HCT116 (cell line): ENCODE results near the gene ACTR3C. TPM values are rescaled to one million over a fixed set of nuclear protein-coding genes. Genes with fewer than 3 reads are reported as not detected.

Experiments used
- ATAC-seq: fragments of 200-7000 bp; cut with Tn5 transposase; 2 replicates; pipeline ENCODE4 v1.9.1; 2020; ENCODE audit warnings: mild to moderate bottlenecking, moderate library complexity
- BruUV-seq: library from RNA; stranded (reverse); fragments of 400-500 nt; replicated peaks from 2 replicates; lab custom pipeline; 2021; lab: Mats Ljungman, UMichigan
- CTCF ChIA-PET: fragments of 300-600 bp; sonication (Branson Sonifier 250); formaldehyde crosslinking; loops from one replicate; lab custom pipeline; 2021; ENCODE audit warnings: antibody characterized with exemption; lab: Charles Lee
- POLR2A ChIA-PET: fragments of 300-600, 350-600 bp; sonication (Branson Sonifier 250); formaldehyde crosslinking; loops from one replicate; lab custom pipeline; 2021; ENCODE audit warnings: antibody characterized with exemption; lab: Charles Lee
- RAD21 ChIA-PET, 2 experiments: fragments of 300-600 bp; sonication (Branson Sonifier 250); formaldehyde crosslinking; loops; one replicate each; lab custom pipeline; 2023; ENCODE audit warnings: low total read pairs in 2 of 2; ENCODE audit not compliant: uncharacterized antibody in 2 of 2, unreplicated experiment in 2 of 2, low non-redundant PET in 1 of 2; lab: Charles Lee
- DNase-seq: peaks from one replicate; pipeline ENCODE4 v3.0.0-alpha.2; 2010; ENCODE audit warnings: low read depth, low spot score
- H2AFZ ChIP-seq: fragments of 200-600 bp; shearing (Covaris generic), sonication (generic); 2 replicates; pipeline ENCODE4 v1.6.1; 2017; ENCODE audit warnings: low read depth, mixed run types, mixed read lengths, antibody characterized with exemption, low read length; ENCODE audit not compliant: poor library complexity, severe bottlenecking
- H3K27ac ChIP-seq: 2 replicates; pipeline ENCODE4 v1.5.1; 2012; ENCODE audit warnings: low read depth, low read length
- H3K27me3 ChIP-seq: fragments of 200-600 bp; sonication (generic); 2 replicates; pipeline ENCODE4 v1.6.1; 2016; ENCODE audit warnings: mixed run types, low read length, mixed read lengths; ENCODE audit not compliant: insufficient read depth
- H3K36me3 ChIP-seq, 2 experiments: fragments of 200-500 bp in 1 of 2; fragments of 200-600 bp in 1 of 2; sonication (Bioruptor generic) in 1 of 2; sonication (generic) in 1 of 2; 2 replicates each; pipeline versions ENCODE4 v1.5.1 to v1.6.1; 2014 to 2016; ENCODE audit warnings: low read length in 2 of 2, inconsistent platforms in 1 of 2, mixed read lengths in 1 of 2, mixed run types in 1 of 2; ENCODE audit not compliant: insufficient read depth in 2 of 2, control insufficient read depth in 1 of 2
- H3K4me1 ChIP-seq, 2 experiments: fragments of 200-600 bp in 1 of 2; sonication (generic) in 1 of 2; 2 replicates each; pipeline versions ENCODE4 v1.5.1 to v1.6.1; 2012 to 2017; ENCODE audit warnings: low read length in 2 of 2, inconsistent platforms in 1 of 2, mild to moderate bottlenecking in 1 of 2, mixed read lengths in 1 of 2, mixed run types in 1 of 2, moderate library complexity in 1 of 2; ENCODE audit not compliant: insufficient read depth in 2 of 2, control insufficient read depth in 1 of 2
- H3K4me2 ChIP-seq: fragments of 200-600 bp; sonication (generic); 2 replicates; pipeline ENCODE4 v1.6.1; 2017; ENCODE audit warnings: mixed run types, low read length, mixed read lengths
- H3K4me3 ChIP-seq, 2 experiments: fragments of 200-600 bp in 1 of 2; sonication (generic) in 1 of 2; replicated peaks in 1 of 2; 2 replicates each; pipeline ENCODE4 v1.5.1; 2011 to 2016; ENCODE audit warnings: low read length in 2 of 2, control low read depth in 1 of 2, low read depth in 1 of 2, mild to moderate bottlenecking in 1 of 2, mixed read lengths in 1 of 2, mixed run types in 1 of 2
- H3K79me2 ChIP-seq: fragments of 200-600 bp; sonication (generic); 2 replicates; pipeline ENCODE4 v1.6.1; 2017; ENCODE audit warnings: mild to moderate bottlenecking, mixed run types, low read length, moderate library complexity, mixed read lengths; ENCODE audit not compliant: insufficient read depth
- H3K9ac ChIP-seq: fragments of 200-600 bp; sonication (generic); 2 replicates; pipeline ENCODE4 v1.6.1; 2016; ENCODE audit warnings: low read length, mixed read lengths
- H3K9me2 ChIP-seq: fragments of 200-600 bp; sonication (generic), shearing (Covaris generic); 2 replicates; pipeline ENCODE4 v1.6.1; 2017; ENCODE audit warnings: mixed run types, mild to moderate bottlenecking, moderate library complexity; ENCODE audit not compliant: insufficient read depth
- H3K9me3 ChIP-seq, 2 experiments: fragments of 200-500 bp in 1 of 2; fragments of 200-600 bp in 1 of 2; sonication (Bioruptor generic) in 1 of 2; sonication (generic) in 1 of 2; 2 replicates each; pipeline ENCODE4 v1.6.1; 2014 to 2017; ENCODE audit warnings: low read length in 2 of 2, mixed read lengths in 2 of 2, inconsistent platforms in 1 of 2, low read depth in 1 of 2, mild to moderate bottlenecking in 1 of 2, mixed run types in 1 of 2, moderate library complexity in 1 of 2; ENCODE audit not compliant: control insufficient read depth in 1 of 2, insufficient read depth in 1 of 2
- H4K20me1 ChIP-seq: fragments of 200-600 bp; sonication (generic), shearing (Covaris generic); 2 replicates; pipeline ENCODE4 v1.6.1; 2017; ENCODE audit warnings: mixed run types, mild to moderate bottlenecking, moderate library complexity; ENCODE audit not compliant: insufficient read depth
- EGR1 ChIP-seq: IDR thresholded peaks from 2 replicates; pipeline ENCODE4 v1.6.1; 2012; ENCODE audit warnings: low read depth
- EZH2 ChIP-seq: fragments of 200-600 bp; sonication (generic); IDR thresholded peaks from 2 replicates; pipeline ENCODE4 v1.6.1; 2017; ENCODE audit warnings: antibody characterized with exemption, mixed run types
- JUND ChIP-seq: IDR thresholded peaks from 2 replicates; pipeline ENCODE4 v1.6.1; 2012
- POLR2AphosphoS5 ChIP-seq: IDR thresholded peaks from 2 replicates; pipeline ENCODE4 v1.6.1; 2011; ENCODE audit warnings: mild to moderate bottlenecking, low read depth, low read length, moderate library complexity
- SIN3A ChIP-seq: IDR thresholded peaks from 2 replicates; pipeline ENCODE4 v1.6.1; 2012; ENCODE audit warnings: low read depth
- SP1 ChIP-seq: IDR thresholded peaks from 2 replicates; pipeline ENCODE4 v1.6.1; 2012; ENCODE audit warnings: low read depth
- TCF7L2 ChIP-seq: IDR thresholded peaks from 2 replicates; pipeline ENCODE4 v1.7.0; 2011; ENCODE audit warnings: borderline replicate concordance, inconsistent platforms; ENCODE audit not compliant: insufficient read depth, insufficient read length; ENCODE audit errors: extremely low read depth
- ZFX ChIP-seq: fragments of 450-650 bp; IDR thresholded peaks from 2 replicates; pipeline ENCODE4 v1.6.1; 2017
- intact Hi-C: fragments of 100-400 bp; cut with micrococcal nuclease; formaldehyde crosslinking; loops from 2 replicates; pipeline ENCODE4 v1.10.0; 2022
- total RNA-seq: library from RNA; stranded (reverse); gene quantifications from one replicate; pipeline ENCODE4 v1.2.1, GENCODE V29; 2021; ENCODE audit not compliant: unreplicated experiment
- TF ChIP-seq, protein P1 (sequence below): IDR thresholded peaks from 2 replicates; pipeline ENCODE4 v1.6.1; 2012
- TF ChIP-seq, protein P2 (sequence below): IDR thresholded peaks from 2 replicates; pipeline ENCODE4 v1.6.1; 2011; ENCODE audit warnings: mild to moderate bottlenecking, low read length, moderate library complexity; ENCODE audit not compliant: insufficient replicate concordance; ENCODE audit errors: extremely low read depth
- TF ChIP-seq, protein P3 (sequence below), 3 experiments: fragments of 200-600 bp in 1 of 3; sonication (generic) in 1 of 3; IDR thresholded peaks in 2 of 3; conservative IDR thresholded peaks in 1 of 3; 2 replicates each; pipeline ENCODE4 v1.5.1; 2012 to 2017; ENCODE audit warnings: low read depth in 2 of 3, low read length in 2 of 3, antibody characterized with exemption in 1 of 3, borderline replicate concordance in 1 of 3, control low read depth in 1 of 3, mild to moderate bottlenecking in 1 of 3, mixed read lengths in 1 of 3, mixed run types in 1 of 3, moderate library complexity in 1 of 3; ENCODE audit not compliant: insufficient read depth in 1 of 3

The ACTR3C gene
- total RNA-seq, 1 experiment from 2014 or later: 2.0 TPM

DNA sequence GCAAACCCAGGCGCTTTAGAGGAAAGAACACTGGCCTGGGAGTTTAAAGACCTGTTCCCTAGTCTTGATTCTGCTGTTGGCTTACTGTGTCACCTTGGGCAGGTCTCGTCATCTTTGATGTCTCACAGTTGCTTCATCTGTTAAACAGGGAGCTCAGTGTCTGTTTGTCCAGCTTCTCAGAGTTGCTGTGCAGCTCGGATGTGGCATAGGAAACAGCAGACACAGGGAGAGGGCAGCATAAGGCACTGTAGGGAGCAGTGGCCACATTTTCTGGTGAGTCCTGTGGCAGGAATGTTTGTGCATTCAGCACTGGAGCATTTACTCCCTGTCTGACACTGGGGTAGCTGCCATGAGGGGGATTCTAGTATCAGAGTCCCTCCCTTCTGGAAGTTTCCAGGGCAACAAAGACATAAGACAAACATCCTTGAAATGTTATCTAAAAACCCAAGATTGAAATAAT lies 47.3 kb upstream of the ACTR3C start:
- ChIA-PET RAD21 (no interaction called here), CTCF (no interaction called here), POLR2A (interaction anchor here (2.6 kb wide), 1 partner anchor 7 kb away, joined by 15 read pairs; no protein-coding TSS in a partner anchor)
- no peak overlapping the region for H2AFZ ChIP-seq
- H3K9me2 ChIP-seq: no peaks in the 10 kb centered on the region
- H3K4me3 ChIP-seq: no peak overlapping the region
- peak overlapping the region; percentile 98; the same call in 1 of the 2 replicates for H3K27ac ChIP-seq
- peaks cover 11 to 16% of the 10 kb centered on the region in 2 experiments; a peak in 3 of 4 replicates for H3K36me3 ChIP-seq
- no TSS peak for BruUV-seq
- no peaks in the 10 kb centered on the region for H3K27me3 ChIP-seq
- H4K20me1 ChIP-seq: no peaks in the 10 kb centered on the region
- H3K4me1 ChIP-seq: peaks cover 13 to 24% of the 10 kb centered on the region in 2 experiments
- H3K9me3 ChIP-seq: no peaks in the 10 kb centered on the region
- H3K9ac ChIP-seq: peak overlapping the region; percentile 89
- no peak for DNase-seq
- ATAC-seq: no peak
- peaks cover 44% of the 10 kb centered on the region for H3K79me2 ChIP-seq
- TF ChIP-seq JUND (no peak), SIN3A (no peak), TCF7L2 (no peak), EGR1 (no peak), ZFX (no peak), SP1 (no peak), EZH2 (no peak), POLR2AphosphoS5 (no peak)
- TF ChIP-seq, protein P1, sequence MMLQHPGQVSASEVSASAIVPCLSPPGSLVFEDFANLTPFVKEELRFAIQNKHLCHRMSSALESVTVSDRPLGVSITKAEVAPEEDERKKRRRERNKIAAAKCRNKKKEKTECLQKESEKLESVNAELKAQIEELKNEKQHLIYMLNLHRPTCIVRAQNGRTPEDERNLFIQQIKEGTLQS: no peak
- TF ChIP-seq, protein P2, sequence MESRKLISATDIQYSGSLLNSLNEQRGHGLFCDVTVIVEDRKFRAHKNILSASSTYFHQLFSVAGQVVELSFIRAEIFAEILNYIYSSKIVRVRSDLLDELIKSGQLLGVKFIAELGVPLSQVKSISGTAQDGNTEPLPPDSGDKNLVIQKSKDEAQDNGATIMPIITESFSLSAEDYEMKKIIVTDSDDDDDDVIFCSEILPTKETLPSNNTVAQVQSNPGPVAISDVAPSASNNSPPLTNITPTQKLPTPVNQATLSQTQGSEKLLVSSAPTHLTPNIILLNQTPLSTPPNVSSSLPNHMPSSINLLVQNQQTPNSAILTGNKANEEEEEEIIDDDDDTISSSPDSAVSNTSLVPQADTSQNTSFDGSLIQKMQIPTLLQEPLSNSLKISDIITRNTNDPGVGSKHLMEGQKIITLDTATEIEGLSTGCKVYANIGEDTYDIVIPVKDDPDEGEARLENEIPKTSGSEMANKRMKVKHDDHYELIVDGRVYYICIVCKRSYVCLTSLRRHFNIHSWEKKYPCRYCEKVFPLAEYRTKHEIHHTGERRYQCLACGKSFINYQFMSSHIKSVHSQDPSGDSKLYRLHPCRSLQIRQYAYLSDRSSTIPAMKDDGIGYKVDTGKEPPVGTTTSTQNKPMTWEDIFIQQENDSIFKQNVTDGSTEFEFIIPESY: no peak
- TF ChIP-seq, protein P3, sequence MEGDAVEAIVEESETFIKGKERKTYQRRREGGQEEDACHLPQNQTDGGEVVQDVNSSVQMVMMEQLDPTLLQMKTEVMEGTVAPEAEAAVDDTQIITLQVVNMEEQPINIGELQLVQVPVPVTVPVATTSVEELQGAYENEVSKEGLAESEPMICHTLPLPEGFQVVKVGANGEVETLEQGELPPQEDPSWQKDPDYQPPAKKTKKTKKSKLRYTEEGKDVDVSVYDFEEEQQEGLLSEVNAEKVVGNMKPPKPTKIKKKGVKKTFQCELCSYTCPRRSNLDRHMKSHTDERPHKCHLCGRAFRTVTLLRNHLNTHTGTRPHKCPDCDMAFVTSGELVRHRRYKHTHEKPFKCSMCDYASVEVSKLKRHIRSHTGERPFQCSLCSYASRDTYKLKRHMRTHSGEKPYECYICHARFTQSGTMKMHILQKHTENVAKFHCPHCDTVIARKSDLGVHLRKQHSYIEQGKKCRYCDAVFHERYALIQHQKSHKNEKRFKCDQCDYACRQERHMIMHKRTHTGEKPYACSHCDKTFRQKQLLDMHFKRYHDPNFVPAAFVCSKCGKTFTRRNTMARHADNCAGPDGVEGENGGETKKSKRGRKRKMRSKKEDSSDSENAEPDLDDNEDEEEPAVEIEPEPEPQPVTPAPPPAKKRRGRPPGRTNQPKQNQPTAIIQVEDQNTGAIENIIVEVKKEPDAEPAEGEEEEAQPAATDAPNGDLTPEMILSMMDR (IDR thresholded peaks at IDR 0.05 in 2 of 3, conservative IDR thresholded peaks at IDR 0.05 in 1 of 3; ENCODE audit: borderline replicate concordance in 1 of 3, insufficient read depth in 1 of 3, low read depth in 2 of 3, low read length in 2 of 3): no peak
- TF ChIP-seq, all 23 proteins: peak for 0
- intact Hi-C loops: no loop called here
- peak overlapping the region; percentile 89 for H3K4me2 ChIP-seq
